ENCODE data around the gene AHDC1.

DNA sequence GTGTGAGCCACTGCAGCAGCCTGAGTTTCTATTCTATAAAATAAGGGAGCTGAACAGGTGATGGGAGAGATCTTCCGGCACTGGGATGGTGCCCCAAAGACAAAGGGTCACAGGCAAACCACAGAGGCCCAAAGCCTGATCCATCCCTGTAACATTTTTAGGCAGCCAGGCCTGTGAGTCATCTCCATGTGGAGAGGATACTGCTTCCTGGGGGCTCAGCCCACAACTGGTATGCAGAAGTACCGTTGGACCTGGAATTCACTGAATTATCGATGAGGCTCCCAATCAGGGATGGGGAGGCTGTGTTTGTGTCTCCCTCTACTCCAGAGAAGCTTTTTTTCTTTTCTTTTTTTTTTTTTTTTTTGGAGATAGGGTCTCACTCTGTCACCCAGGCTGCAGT, 65.2 kb downstream of the AHDC1 start:
- TF ChIP-seq, protein P1, sequence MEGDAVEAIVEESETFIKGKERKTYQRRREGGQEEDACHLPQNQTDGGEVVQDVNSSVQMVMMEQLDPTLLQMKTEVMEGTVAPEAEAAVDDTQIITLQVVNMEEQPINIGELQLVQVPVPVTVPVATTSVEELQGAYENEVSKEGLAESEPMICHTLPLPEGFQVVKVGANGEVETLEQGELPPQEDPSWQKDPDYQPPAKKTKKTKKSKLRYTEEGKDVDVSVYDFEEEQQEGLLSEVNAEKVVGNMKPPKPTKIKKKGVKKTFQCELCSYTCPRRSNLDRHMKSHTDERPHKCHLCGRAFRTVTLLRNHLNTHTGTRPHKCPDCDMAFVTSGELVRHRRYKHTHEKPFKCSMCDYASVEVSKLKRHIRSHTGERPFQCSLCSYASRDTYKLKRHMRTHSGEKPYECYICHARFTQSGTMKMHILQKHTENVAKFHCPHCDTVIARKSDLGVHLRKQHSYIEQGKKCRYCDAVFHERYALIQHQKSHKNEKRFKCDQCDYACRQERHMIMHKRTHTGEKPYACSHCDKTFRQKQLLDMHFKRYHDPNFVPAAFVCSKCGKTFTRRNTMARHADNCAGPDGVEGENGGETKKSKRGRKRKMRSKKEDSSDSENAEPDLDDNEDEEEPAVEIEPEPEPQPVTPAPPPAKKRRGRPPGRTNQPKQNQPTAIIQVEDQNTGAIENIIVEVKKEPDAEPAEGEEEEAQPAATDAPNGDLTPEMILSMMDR (IDR thresholded peaks at IDR 0.05), result no peak
- TF ChIP-seq POLR2A (IDR thresholded peaks at IDR 0.05), result no peak
